HG03159 (cell line): ENCODE data around the gene ZNF665.
"Not testable (repeated sequence)": the region's sequence is repeated elsewhere in the genome, so short reads cannot be mapped to it uniquely, and the experiment has no call there.

Source experiments
- ATAC-seq: cut with Tn5 transposase; IDR thresholded peaks from one replicate; pipeline ENCODE4 v1.9.1; 2021; ENCODE audit warnings: mild to moderate bottlenecking, moderate library complexity; ENCODE audit not compliant: unreplicated experiment

The ZNF665 gene

DNA sequence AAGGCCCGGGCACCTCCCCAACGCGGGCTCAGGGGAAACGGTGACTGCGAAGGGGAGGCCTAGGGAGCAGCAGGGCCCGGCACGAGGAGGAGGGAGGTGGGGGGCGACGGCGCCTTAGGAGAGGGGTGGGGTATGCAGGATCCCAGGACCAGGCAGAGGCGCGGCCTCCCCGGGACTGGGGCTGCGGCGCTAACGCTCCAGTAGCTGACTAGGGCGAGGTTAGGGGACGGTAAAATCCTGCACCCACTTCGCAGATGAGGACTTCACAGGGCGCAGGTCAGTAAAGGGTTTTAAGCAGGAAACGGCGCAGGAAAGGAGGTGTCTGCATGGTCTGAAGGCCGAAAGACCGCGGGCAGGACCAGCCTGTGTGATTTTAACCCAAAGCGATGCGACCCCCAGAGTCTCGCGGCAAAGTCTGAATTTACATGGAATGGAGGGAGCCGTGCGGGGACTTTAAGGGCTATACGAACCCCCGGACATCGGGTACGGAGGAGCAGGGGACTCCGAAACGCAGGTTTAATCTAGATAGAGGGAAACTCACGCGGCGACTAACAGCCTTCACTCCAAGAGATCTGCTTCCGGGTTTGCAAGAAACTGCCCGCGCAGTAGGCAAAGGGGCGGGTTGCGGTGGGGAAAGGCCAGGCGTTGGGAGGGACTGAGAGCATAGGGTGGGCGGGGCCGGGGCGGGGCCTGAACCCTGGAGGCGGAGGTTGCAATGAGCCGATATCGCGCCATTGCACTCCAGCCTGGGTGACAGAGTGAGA is at the start of gene ZNF665:
Gene ZNF665, minus strand, starts transcription at position 588 of the 764 bp plus-strand sequence. CDS start 10,460 bp downstream, outside the sequence.
- ATAC-seq = no peak

DNA sequence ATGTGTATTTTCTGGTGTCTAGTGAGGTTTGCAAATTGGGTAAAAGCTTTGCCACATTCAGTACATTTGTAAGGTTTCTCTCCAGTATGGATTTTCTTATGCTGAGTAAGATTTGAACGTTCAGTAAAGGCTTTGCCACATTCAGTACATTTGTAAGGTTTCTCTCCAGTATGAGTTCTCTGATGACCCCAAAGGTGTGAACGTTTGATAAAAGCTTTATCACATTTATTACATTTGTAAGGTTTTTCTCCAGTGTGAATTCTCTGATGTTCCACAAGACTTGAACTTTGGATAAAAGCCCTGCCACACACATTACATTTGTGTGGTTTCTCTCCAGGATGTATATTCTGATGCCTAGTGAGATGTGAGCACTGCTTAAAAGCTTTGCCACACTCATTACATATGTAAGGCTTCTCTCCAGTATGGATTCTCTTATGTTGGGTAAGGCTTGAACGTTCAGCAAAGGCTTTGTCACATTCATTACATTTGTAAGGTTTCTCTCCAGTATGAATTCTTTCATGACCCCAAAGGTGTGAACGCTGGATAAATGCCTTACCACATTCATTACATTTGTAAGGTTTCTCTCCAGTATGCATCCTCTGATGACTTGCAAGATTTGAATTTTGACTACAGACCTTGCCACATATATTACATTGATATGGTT is 44.1 kb upstream of the ZNF665 start:
- no peak for ATAC-seq

DNA sequence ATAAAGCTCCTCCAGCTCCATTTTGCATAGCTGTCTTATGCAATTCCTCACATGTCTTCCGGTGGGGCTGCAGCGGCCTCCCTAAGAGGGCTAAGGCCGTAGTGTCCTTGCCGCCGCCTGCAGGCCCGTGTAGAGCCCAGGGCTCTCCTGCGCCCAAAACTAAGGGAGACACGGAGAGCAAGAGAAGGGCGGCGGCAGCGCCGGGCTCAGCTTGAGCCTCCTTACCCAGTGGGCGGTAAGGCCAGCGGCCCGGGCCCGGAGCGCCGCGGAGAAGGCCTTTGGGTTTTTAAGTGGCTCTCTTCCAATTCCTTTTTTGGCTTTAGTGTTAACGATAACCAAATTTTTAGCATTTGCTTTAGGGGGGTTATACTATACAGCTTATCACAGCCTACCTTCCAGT is 31.4 kb upstream of the ZNF665 start:
- ATAC-seq = no peak

DNA sequence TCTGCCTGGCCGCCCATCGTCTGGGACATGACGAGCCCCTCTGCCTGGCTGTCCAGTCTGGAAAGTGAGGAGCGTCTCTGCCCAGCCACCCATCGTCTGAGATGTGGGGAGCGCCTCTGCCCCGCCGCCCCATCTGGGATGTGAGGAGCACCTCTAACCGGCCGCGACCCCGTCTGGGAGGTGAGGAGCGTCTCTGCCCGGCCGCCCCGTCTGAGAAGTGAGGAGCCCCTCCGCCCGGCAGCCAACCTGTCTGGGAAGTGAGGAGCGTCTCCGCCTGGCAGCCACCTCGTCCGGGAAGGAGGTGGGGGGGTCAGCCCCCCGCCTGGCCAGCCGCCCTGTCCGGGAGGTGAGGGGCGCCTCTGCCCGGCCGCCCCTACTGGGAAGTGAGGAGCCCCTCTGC is 29.6 kb upstream of the ZNF665 start:
- not testable (repeated sequence) for ATAC-seq

DNA sequence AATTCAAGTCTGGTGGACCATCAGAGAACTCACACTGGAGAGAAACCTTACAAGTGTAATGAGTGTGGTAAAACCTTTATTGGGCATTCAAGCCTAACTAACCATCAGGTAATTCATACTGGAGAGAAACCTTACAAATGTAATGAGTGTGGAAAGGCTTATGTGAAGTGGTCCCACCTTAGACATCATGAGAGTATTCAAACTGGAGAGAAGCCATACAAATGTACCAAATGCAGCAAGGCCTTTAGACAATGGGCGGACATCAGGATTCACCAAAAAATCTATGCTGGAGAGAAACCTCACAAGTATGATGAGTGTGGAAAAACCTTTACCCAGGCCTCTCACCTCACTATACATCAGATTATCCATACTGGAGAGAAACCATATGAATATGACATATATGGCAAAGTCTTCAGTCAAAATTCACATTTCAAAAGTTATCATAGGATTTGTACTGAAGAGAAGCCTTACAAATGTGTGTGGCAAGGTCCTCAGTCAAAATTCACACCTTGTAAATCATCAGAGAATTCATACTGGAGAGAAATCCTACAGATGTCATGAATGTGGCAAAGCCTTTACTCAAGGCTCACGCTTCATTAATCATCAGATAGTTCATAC is 19.7 kb upstream of the ZNF665 start:
- ATAC-seq = no peak

DNA sequence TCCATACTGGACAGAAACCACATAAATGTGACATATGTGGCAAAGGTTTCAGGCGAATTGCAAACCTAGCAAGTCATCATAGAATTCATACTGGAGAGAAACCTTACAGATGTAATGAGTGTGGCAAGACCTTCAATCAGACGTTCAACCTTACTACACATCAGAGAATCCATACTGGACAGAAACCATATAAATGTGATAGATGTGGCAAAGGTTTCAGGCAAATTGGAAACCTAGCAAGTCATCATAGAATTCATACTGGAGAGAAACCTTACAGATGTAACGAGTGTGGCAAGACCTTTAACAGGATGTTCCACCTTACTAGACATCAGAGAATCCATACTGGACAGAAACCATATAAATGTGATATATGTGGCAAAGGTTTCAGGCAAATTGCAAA is 18.4 kb upstream of the ZNF665 start:
- ATAC-seq = not testable (repeated sequence)

DNA sequence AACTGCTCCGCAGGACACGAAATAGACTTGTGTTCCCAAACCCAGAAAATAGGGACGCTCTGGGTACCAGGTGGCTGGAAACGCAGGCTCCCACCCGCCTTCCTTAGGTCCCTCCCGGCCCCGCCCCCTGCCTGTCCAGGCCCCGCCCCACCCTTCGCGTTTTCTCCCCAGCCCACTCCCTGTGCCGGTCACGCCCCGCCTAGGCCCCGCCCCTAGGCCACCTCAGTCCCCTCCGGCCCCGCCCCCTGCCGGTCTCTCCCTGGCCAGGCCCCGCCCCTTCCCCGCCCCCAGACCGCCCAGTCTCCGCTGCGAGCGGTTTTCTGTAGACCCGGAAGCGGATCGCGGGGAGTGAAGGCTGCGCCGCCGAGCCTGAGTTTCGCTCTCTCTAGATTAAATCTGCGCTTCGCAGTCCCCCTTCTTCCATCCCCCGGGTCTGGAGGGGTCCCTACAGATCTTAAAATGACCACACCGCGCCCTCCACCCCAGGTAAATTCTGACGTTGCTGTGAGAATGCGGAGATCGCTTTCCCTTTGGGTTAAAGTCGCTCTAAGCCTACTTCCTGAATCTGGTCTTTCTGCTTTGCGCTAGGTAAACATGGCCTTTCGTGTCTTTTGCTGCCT is 3.7 kb upstream of the ZNF665 start:
- peak; percentile 47 for ATAC-seq

DNA sequence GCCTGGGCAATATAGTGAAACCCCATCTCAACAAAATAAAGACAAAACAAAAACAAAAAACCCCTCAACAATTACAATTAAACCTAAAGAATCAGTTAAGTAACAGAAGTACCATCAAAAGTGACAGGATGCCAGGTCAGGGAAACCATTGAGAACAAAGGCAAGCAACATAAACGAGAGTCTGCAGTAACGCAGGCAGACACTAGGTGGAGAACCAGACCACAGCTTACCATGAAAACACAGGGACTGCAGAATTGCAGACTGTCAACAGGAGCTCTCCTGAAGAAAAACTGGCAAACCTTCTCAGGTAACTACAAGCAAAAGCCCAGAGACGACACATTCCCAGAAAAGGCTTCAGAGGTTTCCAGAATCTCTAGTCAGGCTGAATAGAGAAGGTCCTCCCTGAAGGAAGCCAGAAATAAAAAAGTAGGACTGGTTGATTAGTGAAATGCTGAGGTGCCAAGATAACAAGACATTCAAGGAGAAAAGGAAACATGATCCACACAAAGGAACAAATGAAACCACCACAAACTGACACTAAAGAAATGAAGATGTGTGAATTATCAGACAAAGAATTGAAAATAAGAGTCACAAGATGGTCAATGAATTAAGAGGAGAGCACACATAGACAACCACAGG is 2.2 kb upstream of the ZNF665 start:
- no peak for ATAC-seq

DNA sequence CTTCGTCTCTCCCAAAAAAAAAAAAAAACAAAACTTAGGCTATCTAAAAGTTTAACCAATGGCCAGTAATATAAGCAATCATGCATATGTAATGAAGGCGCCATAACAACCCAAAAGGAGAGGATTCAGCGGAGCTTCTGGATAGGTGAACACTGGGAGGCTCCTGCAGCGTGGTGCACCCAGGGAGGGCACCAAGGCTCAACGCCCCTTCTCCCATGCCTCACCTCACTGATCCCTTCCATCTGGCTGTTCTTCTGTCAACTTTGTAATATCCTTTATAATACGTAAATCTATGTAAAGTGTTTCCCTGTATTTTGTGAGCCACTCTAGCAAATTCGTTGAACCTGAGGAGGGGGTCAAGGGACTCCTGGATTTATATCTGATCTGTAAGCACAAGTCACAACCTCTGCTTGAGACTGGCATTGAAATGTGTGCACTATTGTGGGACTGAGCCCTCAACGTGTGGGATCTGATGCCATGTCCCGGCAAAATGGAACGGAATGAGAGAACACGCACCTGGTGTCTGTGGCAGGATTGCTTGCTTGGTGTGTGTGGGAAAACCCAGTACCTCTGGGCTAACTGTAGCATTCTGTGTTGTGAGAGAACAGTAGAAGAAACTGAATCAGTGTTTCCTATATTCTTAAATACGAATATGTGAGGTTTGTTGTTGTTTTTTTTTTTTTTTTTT is 521 bp upstream of the ZNF665 start:
- ATAC-seq = no peak

DNA sequence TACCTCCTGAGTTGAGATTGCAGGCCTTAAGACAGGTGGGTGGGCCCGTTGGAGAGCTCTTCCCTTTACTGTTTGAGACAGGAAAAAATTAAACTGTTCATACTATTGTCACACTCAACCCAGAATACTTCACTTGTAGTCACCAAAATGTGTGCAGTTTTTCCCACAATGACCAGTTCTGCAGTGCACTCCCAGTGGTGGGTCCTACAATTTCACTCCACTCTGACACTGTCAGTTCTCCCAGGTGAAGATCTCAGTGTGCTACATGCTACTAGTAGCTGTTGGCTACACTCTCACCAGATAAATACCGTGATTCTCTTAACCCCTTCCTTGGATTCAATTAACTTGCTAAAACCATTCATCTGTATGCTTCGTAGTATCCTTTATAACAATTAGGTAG is 2.9 kb downstream of the ZNF665 start:
- no peak for ATAC-seq

DNA sequence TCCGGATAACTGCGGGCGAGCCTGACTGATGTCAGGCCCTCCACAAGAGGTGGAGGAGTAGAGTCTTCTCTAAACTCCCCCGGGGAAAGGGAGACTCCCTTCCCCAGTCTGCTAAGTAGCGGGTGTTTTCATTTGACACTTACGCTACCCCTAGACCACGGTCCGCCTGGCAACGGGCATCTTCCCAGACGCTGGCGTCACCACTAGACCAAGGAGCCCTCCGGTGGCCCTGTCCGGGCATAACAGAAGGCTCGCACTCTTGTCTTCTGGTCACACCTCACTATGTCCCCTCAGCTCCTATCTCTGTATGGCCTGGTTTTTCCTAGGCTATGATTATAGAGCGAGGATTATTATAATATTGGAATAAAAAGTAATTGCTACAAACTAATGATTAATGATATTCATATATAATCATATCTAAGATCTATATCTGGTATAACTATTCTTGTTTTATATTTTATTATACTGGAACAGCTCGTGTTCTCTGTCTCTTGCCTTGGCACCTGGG is 3.4 kb downstream of the ZNF665 start:
- not testable (repeated sequence) for ATAC-seq

DNA sequence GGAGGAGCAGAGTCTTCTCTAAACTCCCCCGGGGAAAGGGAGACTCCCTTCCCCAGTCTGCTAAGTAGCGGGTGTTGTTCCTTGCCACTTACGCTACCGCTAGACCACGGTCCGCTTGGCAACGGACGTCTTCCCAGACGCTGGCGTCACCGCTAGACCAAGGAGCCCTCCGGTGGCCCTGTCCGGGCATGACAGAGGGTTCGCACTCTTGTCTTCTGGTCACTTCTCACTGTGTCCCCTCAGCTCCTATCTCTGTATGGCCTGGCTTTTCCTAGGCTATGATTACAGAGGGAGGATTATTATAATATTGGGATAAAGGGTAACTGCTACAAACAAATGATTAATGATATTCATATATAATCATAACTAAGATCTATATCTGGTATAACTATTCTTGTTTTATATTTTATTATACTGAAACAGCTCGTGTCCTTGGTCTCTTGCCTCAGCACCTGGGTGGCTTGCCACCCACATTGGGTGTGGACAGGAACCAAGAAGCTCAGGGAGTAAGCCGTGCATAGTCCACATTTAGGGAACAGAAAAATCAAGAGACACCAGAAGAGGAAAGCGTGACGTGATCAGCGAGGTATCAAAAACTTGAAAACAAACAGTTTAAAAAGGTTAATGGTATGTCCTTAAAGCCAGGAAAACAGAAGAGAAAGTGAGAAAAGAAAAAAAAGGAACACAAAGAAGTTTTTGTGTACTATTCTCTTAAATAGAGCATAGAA is 7.8 kb downstream of the ZNF665 start:
- not testable (repeated sequence) for ATAC-seq

DNA sequence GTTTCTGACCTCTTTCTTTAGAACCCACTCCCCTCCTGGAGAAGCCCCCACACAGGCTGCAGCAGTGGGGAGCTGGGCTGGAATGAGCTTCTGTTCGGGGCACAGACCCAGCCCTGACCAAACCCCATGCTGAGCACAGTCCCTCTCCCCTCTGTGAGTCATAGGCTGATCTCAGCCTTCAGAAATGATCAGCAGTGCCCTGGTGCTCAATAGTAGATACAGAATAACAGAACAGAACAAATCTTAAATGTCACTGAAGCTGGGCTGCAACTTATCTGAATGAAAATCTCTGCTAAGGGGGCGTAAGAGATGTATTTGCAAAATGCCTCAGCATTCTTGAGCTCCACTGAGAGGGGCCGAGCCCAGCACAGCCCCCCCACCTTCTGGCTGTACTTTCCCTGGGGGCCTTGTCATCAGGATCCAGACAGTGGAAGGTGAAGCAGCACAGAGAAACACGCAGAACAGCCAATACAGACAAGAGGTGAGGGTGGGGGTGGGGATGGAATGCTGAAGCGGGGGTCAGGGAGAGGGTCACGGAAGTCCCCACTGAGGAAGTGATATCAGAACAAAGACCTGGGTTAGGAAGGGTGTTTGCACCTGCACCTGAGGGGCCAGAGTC is 9.9 kb downstream of the ZNF665 start:
- ATAC-seq = no peak

DNA sequence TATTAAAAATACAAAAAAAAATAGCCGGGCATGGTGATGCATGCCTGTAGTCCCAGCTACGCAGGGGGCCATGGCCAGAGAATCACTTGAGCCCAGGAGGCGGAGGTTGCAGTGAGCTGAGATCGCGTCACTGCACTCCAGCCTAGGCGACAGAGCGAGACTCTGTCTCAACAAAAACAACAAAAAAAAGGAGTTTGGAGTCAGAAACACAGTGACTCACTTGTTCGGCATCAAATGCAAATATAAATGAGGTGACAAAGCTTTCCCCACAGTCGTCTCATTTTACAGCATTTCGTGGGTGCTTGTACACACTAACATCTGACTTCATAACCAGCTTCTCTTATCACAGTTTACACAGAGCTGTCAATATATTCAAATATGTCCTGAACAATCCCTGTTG is 11.0 kb downstream of the ZNF665 start:
- ATAC-seq = no peak

DNA sequence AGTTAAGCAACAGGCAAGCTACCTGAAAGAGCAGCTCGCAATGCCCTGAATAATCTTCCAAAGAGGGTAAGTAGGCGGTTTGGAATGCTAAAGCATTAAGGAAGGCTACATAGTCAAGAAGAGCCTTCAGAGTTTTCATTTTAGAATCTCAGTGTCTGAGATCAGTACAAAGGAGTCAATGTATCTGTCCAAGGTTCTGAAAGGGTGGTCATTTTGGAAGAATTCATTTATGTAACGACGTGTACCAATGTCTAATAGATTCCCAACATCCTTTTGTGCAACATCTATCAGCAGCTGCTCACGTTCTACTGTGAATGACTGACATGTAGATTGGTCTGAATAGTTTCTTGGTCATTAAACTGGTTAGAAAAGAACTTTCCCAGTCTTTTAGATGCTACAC is 15.2 kb downstream of the ZNF665 start:
- ATAC-seq = no peak

DNA sequence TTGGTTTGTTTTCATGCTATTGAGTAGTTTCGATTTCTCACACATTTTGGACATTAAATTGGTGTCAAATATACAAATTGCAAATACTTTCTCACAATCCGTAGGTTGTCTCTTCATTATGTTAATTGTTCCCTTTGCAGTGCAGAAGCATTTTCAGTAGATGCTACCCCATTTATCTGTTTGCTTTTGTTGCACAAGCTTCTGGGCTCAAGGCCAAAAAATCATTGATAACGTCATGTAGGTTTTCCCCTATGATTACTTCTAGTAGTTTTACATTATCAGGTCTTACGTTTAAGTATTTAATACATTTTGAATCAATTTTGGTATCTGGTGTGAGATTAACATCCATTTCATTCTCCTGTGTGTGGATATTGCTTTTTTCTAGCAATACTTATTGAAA is 20.3 kb downstream of the ZNF665 start:
- ATAC-seq = no peak

DNA sequence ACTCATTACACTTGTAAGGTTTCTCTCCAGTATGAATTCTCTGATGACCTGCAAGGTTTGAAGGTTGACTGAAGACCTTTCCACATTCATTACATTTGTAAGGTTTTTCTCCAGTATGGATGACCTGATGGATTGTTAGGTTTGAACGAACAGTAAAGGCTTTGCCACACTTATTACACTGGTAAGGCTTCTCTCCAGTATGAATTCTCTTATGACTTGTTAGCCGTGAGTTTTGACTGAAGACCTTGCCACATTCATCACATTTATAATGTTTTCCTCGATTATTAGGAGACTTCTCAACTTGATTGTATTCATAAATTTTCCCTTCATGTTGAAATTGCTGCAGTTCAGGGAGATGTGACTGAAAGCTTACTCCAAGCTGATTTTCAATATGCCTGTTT is 27.5 kb downstream of the ZNF665 start:
- ATAC-seq = no peak

DNA sequence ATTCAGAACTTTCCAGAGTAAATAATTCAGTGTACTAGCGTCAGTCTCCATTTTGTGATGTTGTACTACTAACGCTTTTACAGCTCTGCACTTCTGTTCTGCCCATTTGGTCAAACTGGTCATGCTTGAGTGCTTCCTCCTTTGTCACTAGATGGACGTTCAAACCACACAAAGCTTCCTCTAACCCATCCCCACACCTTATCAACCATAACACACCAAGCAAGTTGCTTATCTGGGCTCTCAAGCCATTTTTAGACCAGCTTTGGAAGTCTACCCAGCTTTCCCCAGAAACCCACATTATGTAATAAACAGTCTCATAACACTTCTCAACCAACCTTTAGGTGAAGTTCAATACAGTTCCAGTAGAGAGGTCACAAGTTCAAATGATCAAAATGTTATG is 32.0 kb downstream of the ZNF665 start:
- ATAC-seq = no peak

DNA sequence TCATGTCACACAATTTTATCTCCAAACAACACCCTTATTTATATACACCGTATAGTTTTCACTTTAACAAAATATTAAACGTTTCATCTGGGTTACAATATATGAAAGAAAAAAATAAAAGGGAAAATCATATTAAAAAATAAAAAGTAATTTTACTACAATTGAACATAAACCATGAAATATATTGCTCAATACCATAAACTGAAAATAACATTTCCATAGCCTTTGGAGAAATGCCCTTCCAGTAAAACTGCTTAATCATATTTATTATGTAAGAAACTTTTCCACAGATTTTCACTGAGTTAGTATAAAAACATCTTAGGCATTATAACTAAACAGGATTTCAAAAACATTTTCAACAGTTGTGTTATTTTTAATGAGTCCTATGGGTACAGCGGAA is 32.8 kb downstream of the ZNF665 start:
- ATAC-seq = no peak
